Fibroblast of mammary gland (primary cell): ENCODE results near the gene CLEC11A.

ENCODE experiments used
- DNase-seq: peaks from one replicate; pipeline ENCODE4 v3.0.0-alpha.2; 2010; ENCODE audit warnings: low read depth
- H3K4me3 ChIP-seq: 2 replicates; pipeline ENCODE4 v1.5.1; 2011; ENCODE audit warnings: low read depth, mild to moderate bottlenecking, low read length, moderate library complexity; ENCODE audit not compliant: control insufficient read depth
- TF ChIP-seq, protein P1 (sequence below): conservative IDR thresholded peaks from 2 replicates; pipeline ENCODE4 v1.5.1; 2011; ENCODE audit warnings: low read depth, low read length, inconsistent platforms; ENCODE audit not compliant: control insufficient read depth, insufficient read depth

Gene CLEC11A

GRCh38 chr19:50697414-50698124 is 25.6 kb upstream of the CLEC11A start:
- H3K4me3 ChIP-seq, result no peak overlapping the region
- no peak for DNase-seq
- TF ChIP-seq, protein P1, sequence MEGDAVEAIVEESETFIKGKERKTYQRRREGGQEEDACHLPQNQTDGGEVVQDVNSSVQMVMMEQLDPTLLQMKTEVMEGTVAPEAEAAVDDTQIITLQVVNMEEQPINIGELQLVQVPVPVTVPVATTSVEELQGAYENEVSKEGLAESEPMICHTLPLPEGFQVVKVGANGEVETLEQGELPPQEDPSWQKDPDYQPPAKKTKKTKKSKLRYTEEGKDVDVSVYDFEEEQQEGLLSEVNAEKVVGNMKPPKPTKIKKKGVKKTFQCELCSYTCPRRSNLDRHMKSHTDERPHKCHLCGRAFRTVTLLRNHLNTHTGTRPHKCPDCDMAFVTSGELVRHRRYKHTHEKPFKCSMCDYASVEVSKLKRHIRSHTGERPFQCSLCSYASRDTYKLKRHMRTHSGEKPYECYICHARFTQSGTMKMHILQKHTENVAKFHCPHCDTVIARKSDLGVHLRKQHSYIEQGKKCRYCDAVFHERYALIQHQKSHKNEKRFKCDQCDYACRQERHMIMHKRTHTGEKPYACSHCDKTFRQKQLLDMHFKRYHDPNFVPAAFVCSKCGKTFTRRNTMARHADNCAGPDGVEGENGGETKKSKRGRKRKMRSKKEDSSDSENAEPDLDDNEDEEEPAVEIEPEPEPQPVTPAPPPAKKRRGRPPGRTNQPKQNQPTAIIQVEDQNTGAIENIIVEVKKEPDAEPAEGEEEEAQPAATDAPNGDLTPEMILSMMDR, result no peak

DNA sequence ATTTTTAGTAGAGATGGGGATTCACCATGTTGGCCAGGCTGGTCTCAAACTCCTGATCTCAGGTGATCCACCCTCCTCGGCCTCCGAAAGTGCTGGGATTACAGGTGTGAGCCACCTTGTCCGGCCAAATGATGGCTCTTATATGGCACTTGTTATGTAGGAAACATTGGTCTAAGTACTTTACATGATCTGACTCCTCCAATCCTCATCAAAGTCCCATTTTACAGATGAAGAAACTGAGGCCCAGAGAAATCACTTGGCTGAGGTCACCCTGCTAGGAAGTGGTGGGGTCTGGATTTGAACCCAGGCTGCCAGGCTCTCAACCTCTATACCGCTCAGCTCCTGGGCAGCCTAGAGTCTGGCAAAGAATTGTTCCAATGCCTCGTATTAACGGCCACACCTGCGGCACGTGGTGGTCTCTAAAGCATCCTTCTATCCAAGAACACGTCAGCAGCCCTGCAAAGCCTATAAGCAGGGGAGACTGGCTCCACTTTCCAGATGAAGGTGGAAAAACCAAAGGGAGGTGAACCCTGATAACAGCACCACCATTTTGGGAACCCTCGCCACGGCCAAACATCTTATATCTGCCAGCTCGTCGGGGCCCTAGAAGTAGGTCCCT is 21.7 kb upstream of the CLEC11A start:
- no peak overlapping the region for H3K4me3 ChIP-seq
- TF ChIP-seq, protein P1, result no peak
- no peak for DNase-seq

- TF ChIP-seq, protein P1, result no peak
- H3K4me3 ChIP-seq, result no peak overlapping the region
These were observed 20.9 kb upstream of the CLEC11A start for GRCh38 chr19:50702158-50702870.

GRCh38 chr19:50702871-50703829 is 20.0 kb upstream of the CLEC11A start:
- TF ChIP-seq, protein P1, result no peak
- H3K4me3 ChIP-seq, result no peak overlapping the region
- no peak for DNase-seq

More at GRCh38 chr19:50702158-50702870, 20.9 kb upstream of the CLEC11A start:
- DNase-seq, result no peak

GRCh38 chr19:50703915-50704796 is 19.0 kb upstream of the CLEC11A start:
- TF ChIP-seq, protein P1, result peak; percentile 3
- no peak for DNase-seq
- H3K4me3 ChIP-seq, result no peak overlapping the region
